HG03039 (cell line): ENCODE measurements around the gene CPTP.

Experiments
- ATAC-seq: cut with Tn5 transposase; IDR thresholded peaks from one replicate; pipeline ENCODE4 v1.9.1; 2021; ENCODE audit warnings: mild to moderate bottlenecking, moderate library complexity; ENCODE audit not compliant: unreplicated experiment

The CPTP gene

GRCh38 chr1:1291548-1292441, 32.8 kb upstream of the CPTP start:
- no peak for ATAC-seq

GRCh38 chr1:1292442-1292779, 32.2 kb upstream of the CPTP start:
- no peak for ATAC-seq

- ATAC-seq = no peak
Observed at GRCh38 chr1:1292851-1293250, 31.8 kb upstream of the CPTP start.

GRCh38 chr1:1293263-1294249, 31.0 kb upstream of the CPTP start:
- ATAC-seq = no peak

GRCh38 chr1:1294250-1294890, 30.2 kb upstream of the CPTP start:
- ATAC-seq = no peak

GRCh38 chr1:1295154-1295923, 29.3 kb upstream of the CPTP start:
- no peak for ATAC-seq

GRCh38 chr1:1296070-1297061, 28.2 kb upstream of the CPTP start:
- no peak for ATAC-seq

GRCh38 chr1:1297802-1298424, 26.7 kb upstream of the CPTP start:
- no peak for ATAC-seq

GRCh38 chr1:1298861-1299685, 25.5 kb upstream of the CPTP start:
- ATAC-seq = no peak

GRCh38 chr1:1299686-1300351, 24.8 kb upstream of the CPTP start:
- ATAC-seq = no peak

- ATAC-seq = no peak
Observed at GRCh38 chr1:1300352-1300739, 24.3 kb upstream of the CPTP start.

- ATAC-seq = no peak
Observed at GRCh38 chr1:1302006-1302430, 22.6 kb upstream of the CPTP start.

GRCh38 chr1:1302951-1303509, 21.6 kb upstream of the CPTP start:
- no peak for ATAC-seq

GRCh38 chr1:1303736-1304135, 20.9 kb upstream of the CPTP start:
- ATAC-seq = no peak

GRCh38 chr1:1304331-1305299, 20.0 kb upstream of the CPTP start:
- no peak for ATAC-seq
